GM06990 (cell line): ENCODE measurements around the gene S100A10.
A peak's percentile ranks its signal among the peaks of the same experiment; 100 is the strongest.

Source experiments
- DNase-seq: peaks from one replicate; pipeline ENCODE4 v3.0.0-alpha.2; 2011; ENCODE audit not compliant: insufficient read length; ENCODE audit errors: extremely low read depth
- H3K27me3 ChIP-seq: replicated peaks from 2 replicates; pipeline ENCODE4 v1.6.0; 2011; ENCODE audit warnings: low read length; ENCODE audit not compliant: control insufficient read depth, insufficient read depth
- H3K36me3 ChIP-seq: 2 replicates; pipeline ENCODE4 v1.5.1; 2011; ENCODE audit warnings: low read length; ENCODE audit not compliant: control insufficient read depth, insufficient read depth
- H3K4me3 ChIP-seq: replicated peaks from 2 replicates; pipeline ENCODE4 v1.5.1; 2011; ENCODE audit warnings: low read depth, mild to moderate bottlenecking, control low read depth, low read length
- CTCF ChIP-seq: IDR thresholded peaks from 2 replicates; pipeline ENCODE4 v1.5.1; 2011; ENCODE audit warnings: low read length, control low read depth, mild to moderate bottlenecking, inconsistent platforms; ENCODE audit not compliant: insufficient read depth, poor library complexity, severe bottlenecking

S100A10 gene

GRCh38 chr1:151972542-151973248 lies 21.0 kb downstream of the S100A10 start:
- Histone ChIP-seq H3K4me3 (no peak overlapping the region), H3K27me3 (no peaks in the 10 kb centered on the region; the same call in 1 of the 2 replicates), H3K36me3 (no peaks in the 10 kb centered on the region)
- DNase-seq, result no peak
- no peak for TF ChIP-seq CTCF

GRCh38 chr1:151970626-151971025 lies 23.0 kb downstream of the S100A10 start:
- no peak for TF ChIP-seq CTCF
- DNase-seq, result no peak

GRCh38 chr1:151970128-151970527 lies 23.5 kb downstream of the S100A10 start:
- no peaks in the 10 kb centered on the region for H3K36me3 ChIP-seq
- no peaks in the 10 kb centered on the region for H3K27me3 ChIP-seq
- DNase-seq, result no peak
- no peak overlapping the region for H3K4me3 ChIP-seq
- no peak for TF ChIP-seq CTCF

More at GRCh38 chr1:151970626-151971025, 23.0 kb downstream of the S100A10 start:
- Histone ChIP-seq H3K36me3 (no peaks in the 10 kb centered on the region), H3K4me3 (no peak overlapping the region), H3K27me3 (no peaks in the 10 kb centered on the region)

- H3K36me3 ChIP-seq, result no peaks in the 10 kb centered on the region
- H3K27me3 ChIP-seq, result no peaks in the 10 kb centered on the region; the same call in 1 of the 2 replicates
- no peak overlapping the region for H3K4me3 ChIP-seq
- no peak for DNase-seq
- no peak for TF ChIP-seq CTCF
These were observed 24.8 kb downstream of the S100A10 start for GRCh38 chr1:151968791-151969399.

GRCh38 chr1:151968058-151968457 lies 25.6 kb downstream of the S100A10 start:
- Histone ChIP-seq H3K4me3 (no peak overlapping the region), H3K27me3 (no peaks in the 10 kb centered on the region; the same call in 1 of the 2 replicates), H3K36me3 (no peaks in the 10 kb centered on the region)
- no peak for DNase-seq
- TF ChIP-seq CTCF, result peak; percentile 80
